Measurements from ENCODE around the gene TFIP11. TPM values are rescaled to one million over a fixed set of nuclear protein-coding genes. Genes with fewer than 3 reads are reported as not detected.

Gene TFIP11
- total and polyA plus RNA-seq, 2 of the 8 experiments (the other 6 are each of a cell fraction or from before 2014, with no cell fraction given), result 18.1 to 28.3 TPM

DNA sequence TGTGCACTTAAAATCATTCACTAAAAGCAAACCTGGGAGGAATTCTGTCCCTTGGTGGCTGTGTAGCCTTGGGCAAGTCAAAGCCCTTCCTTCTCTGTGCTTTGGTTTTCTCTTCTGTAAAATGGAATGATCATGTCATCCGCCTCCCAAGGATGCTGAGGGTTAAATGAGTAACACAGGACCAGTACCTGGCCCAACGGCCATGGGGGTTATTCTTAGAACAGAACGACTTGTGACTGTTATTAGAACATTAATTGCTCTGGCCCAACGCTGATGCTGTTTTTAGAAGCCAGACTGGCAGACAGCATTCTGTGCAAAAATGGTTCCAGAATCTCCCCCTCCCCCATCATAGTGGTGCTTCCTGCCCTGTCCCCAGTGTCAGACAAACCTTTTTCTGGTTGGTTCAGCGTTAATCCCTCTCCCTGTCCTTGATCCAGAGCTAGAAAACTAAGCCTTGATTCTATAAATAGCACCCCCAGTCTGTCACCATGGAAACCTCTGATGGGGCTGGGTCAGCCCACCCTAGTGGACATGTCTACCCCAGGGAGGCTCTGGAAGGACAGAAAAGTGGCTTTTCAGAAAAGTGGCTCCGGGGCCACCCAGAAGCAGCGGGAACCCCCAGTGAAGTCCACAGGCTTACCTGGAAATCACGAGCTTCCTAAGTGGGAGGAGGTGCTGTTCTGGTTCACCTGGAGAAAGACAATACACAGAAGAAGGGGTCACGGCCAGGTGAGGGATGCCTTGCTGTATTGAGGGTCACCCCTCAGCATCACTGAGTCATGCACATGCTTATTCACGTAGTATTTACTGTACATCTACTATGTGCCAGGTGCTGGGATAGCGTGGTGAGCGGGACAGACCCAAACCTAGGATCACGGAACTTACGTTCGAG is 15.5 kb upstream of the TFIP11 start (continued):
- TF ChIP-seq EP300 (IDR thresholded peaks at IDR 0.05; ENCODE audit: borderline replicate concordance in 1 of 2, low read depth in 2 of 2, low read length in 2 of 2) (no peak), TBP (IDR thresholded peaks at IDR 0.05; ENCODE audit: low read depth, low read length) (no peak)
